ENCODE data around the gene COQ4. TPM values are rescaled to one million over a fixed set of nuclear protein-coding genes. Genes with fewer than 3 reads are reported as not detected.

Gene COQ4
- total RNA-seq, 1 experiment from 2014 or later = 45.3 TPM

- no peak for TF ChIP-seq ZNF317 (CRISPR knock-in tag; IDR thresholded peaks at IDR 0.05; ENCODE audit: borderline replicate concordance, low read depth)
- no peak for TF ChIP-seq IRF1 (CRISPR knock-in tag; IDR thresholded peaks at IDR 0.05)
- no peak for TF ChIP-seq STAT6 (CRISPR knock-in tag; conservative IDR thresholded peaks at IDR 0.05; ENCODE audit: low read depth)
- no peak for TF ChIP-seq GTF2I (CRISPR knock-in tag; conservative IDR thresholded peaks at IDR 0.05)
- TF ChIP-seq CBFB (CRISPR knock-in tag; IDR thresholded peaks at IDR 0.05; ENCODE audit: low read depth) = no peak
These were observed 39.5 kb downstream of the COQ4 start (continued) for GRCh38 chr9:128361986-128362646.

- H3K4me1 Mint-ChIP-seq = peaks cover 40% of the 10 kb centered on the region
- DNase-seq (ENCODE audit: low spot score) (no peak), ATAC-seq (no peak)
- no peak overlapping the region for H3K27ac Mint-ChIP-seq
- no peaks in the 10 kb centered on the region for H3K9me3 Mint-ChIP-seq
- ChIA-PET CTCF (interaction anchor here (0.9 to 10.8 kb wide), 25 partner anchors 8 to 234 kb away, joined by 3 to 248 read pairs (median 6); partner anchors contain the start of genes CERCAM, GOLGA2, SPTAN1 and SWI5), POLR2A (interaction anchor here (1.1 to 1.3 kb wide), 3 partner anchors 8 to 48 kb away, joined by 4 to 7 read pairs (median 5); partner anchors contain the start of gene URM1)
- H3K36me3 Mint-ChIP-seq = no peaks in the 10 kb centered on the region
- TF ChIP-seq PRDM15 (CRISPR knock-in tag; IDR thresholded peaks at IDR 0.05) = no peak
- TF ChIP-seq TCF7 (CRISPR knock-in tag; IDR thresholded peaks at IDR 0.05; ENCODE audit: low read depth) = no peak
- no peak for TF ChIP-seq ZNF317 (CRISPR knock-in tag; IDR thresholded peaks at IDR 0.05; ENCODE audit: borderline replicate concordance, low read depth)
- TF ChIP-seq ZNF671 (CRISPR knock-in tag; IDR thresholded peaks at IDR 0.05) = no peak
- TF ChIP-seq IRF2 (CRISPR knock-in tag; IDR thresholded peaks at IDR 0.05; ENCODE audit: borderline replicate concordance, low read depth) = no peak
- TF ChIP-seq ZNF425 (CRISPR knock-in tag; conservative IDR thresholded peaks at IDR 0.05) = no peak
- TF ChIP-seq ZMAT4 (CRISPR knock-in tag; IDR thresholded peaks at IDR 0.05) = no peak
- peaks cover 63% of the 10 kb centered on the region for H3K27me3 Mint-ChIP-seq (ENCODE audit: low read depth)
- no peak overlapping the region for H3K4me3 Mint-ChIP-seq
These were observed 40.1 kb downstream of the COQ4 start for GRCh38 chr9:128362774-128363173.

GRCh38 chr9:128365525-128365924 lies 42.9 kb downstream of the COQ4 start:
- Mint-ChIP-seq H3K4me1 (peaks cover 46% of the 10 kb centered on the region), H3K27me3 (ENCODE audit: low read depth) (peaks cover 81% of the 10 kb centered on the region), H3K36me3 (no peaks in the 10 kb centered on the region), H3K9me3 (no peaks in the 10 kb centered on the region), H3K27ac (peak overlapping the region; percentile 92), H3K4me3 (peak overlapping the region; percentile 59)
- ChIA-PET CTCF (interaction anchor here (1.2 to 10.8 kb wide), 9 partner anchors 17 to 115 kb away, joined by 3 to 248 read pairs (median 20); partner anchors contain the start of gene CERCAM), POLR2A (interaction anchor here (1.1 to 3.1 kb wide), 2 partner anchors 18 to 44 kb away, joined by 3 to 23 read pairs; no protein-coding TSS in a partner anchor)
- DNase-seq (ENCODE audit: low spot score) (no peak), ATAC-seq (no peak)
- no peak for TF ChIP-seq ZNF121 (CRISPR knock-in tag; IDR thresholded peaks at IDR 0.05)
- TF ChIP-seq ZNF138 (CRISPR knock-in tag; conservative IDR thresholded peaks at IDR 0.05) = no peak
- TF ChIP-seq HMGXB4 (CRISPR knock-in tag; IDR thresholded peaks at IDR 0.05) = no peak
- TF ChIP-seq ZNF281 (CRISPR knock-in tag; IDR thresholded peaks at IDR 0.05) = no peak
